HCT116 (cell line): ENCODE data around the gene SLC25A18. TPM values are rescaled to one million over a fixed set of nuclear protein-coding genes. Genes with fewer than 3 reads are reported as not detected.
"Not testable (repeated sequence)": the region's sequence is repeated elsewhere in the genome, so short reads cannot be mapped to it uniquely, and the experiment has no call there.

Experiments used
- ATAC-seq: fragments of 200-7000 bp; cut with Tn5 transposase; 2 replicates; pipeline ENCODE4 v1.9.1; 2020; ENCODE audit warnings: mild to moderate bottlenecking, moderate library complexity
- BruUV-seq: library from RNA; stranded (reverse); fragments of 400-500 nt; replicated peaks from 2 replicates; lab custom pipeline; 2021; lab: Mats Ljungman, UMichigan
- CTCF ChIA-PET: fragments of 300-600 bp; sonication (Branson Sonifier 250); formaldehyde crosslinking; loops from one replicate; lab custom pipeline; 2021; ENCODE audit warnings: antibody characterized with exemption; lab: Charles Lee
- POLR2A ChIA-PET: fragments of 300-600, 350-600 bp; sonication (Branson Sonifier 250); formaldehyde crosslinking; loops from one replicate; lab custom pipeline; 2021; ENCODE audit warnings: antibody characterized with exemption; lab: Charles Lee
- RAD21 ChIA-PET, 2 experiments: fragments of 300-600 bp; sonication (Branson Sonifier 250); formaldehyde crosslinking; loops; one replicate each; lab custom pipeline; 2023; ENCODE audit warnings: low total read pairs in 2 of 2; ENCODE audit not compliant: uncharacterized antibody in 2 of 2, unreplicated experiment in 2 of 2, low non-redundant PET in 1 of 2; lab: Charles Lee
- DNase-seq: peaks from one replicate; pipeline ENCODE4 v3.0.0-alpha.2; 2010; ENCODE audit warnings: low read depth, low spot score
- H2AFZ ChIP-seq: fragments of 200-600 bp; shearing (Covaris generic), sonication (generic); 2 replicates; pipeline ENCODE4 v1.6.1; 2017; ENCODE audit warnings: low read depth, mixed run types, mixed read lengths, antibody characterized with exemption, low read length; ENCODE audit not compliant: poor library complexity, severe bottlenecking
- H3K27ac ChIP-seq: 2 replicates; pipeline ENCODE4 v1.5.1; 2012; ENCODE audit warnings: low read depth, low read length
- H3K27me3 ChIP-seq: fragments of 200-600 bp; sonication (generic); 2 replicates; pipeline ENCODE4 v1.6.1; 2016; ENCODE audit warnings: mixed run types, low read length, mixed read lengths; ENCODE audit not compliant: insufficient read depth
- H3K36me3 ChIP-seq, 2 experiments: fragments of 200-500 bp in 1 of 2; fragments of 200-600 bp in 1 of 2; sonication (Bioruptor generic) in 1 of 2; sonication (generic) in 1 of 2; 2 replicates each; pipeline versions ENCODE4 v1.5.1 to v1.6.1; 2014 to 2016; ENCODE audit warnings: low read length in 2 of 2, inconsistent platforms in 1 of 2, mixed read lengths in 1 of 2, mixed run types in 1 of 2; ENCODE audit not compliant: insufficient read depth in 2 of 2, control insufficient read depth in 1 of 2
- H3K4me1 ChIP-seq, 2 experiments: fragments of 200-600 bp in 1 of 2; sonication (generic) in 1 of 2; 2 replicates each; pipeline versions ENCODE4 v1.5.1 to v1.6.1; 2012 to 2017; ENCODE audit warnings: low read length in 2 of 2, inconsistent platforms in 1 of 2, mild to moderate bottlenecking in 1 of 2, mixed read lengths in 1 of 2, mixed run types in 1 of 2, moderate library complexity in 1 of 2; ENCODE audit not compliant: insufficient read depth in 2 of 2, control insufficient read depth in 1 of 2
- H3K4me2 ChIP-seq: fragments of 200-600 bp; sonication (generic); 2 replicates; pipeline ENCODE4 v1.6.1; 2017; ENCODE audit warnings: mixed run types, low read length, mixed read lengths
- H3K4me3 ChIP-seq, 2 experiments: fragments of 200-600 bp in 1 of 2; sonication (generic) in 1 of 2; replicated peaks in 1 of 2; 2 replicates each; pipeline ENCODE4 v1.5.1; 2011 to 2016; ENCODE audit warnings: low read length in 2 of 2, control low read depth in 1 of 2, low read depth in 1 of 2, mild to moderate bottlenecking in 1 of 2, mixed read lengths in 1 of 2, mixed run types in 1 of 2
- H3K79me2 ChIP-seq: fragments of 200-600 bp; sonication (generic); 2 replicates; pipeline ENCODE4 v1.6.1; 2017; ENCODE audit warnings: mild to moderate bottlenecking, mixed run types, low read length, moderate library complexity, mixed read lengths; ENCODE audit not compliant: insufficient read depth
- H3K9ac ChIP-seq: fragments of 200-600 bp; sonication (generic); 2 replicates; pipeline ENCODE4 v1.6.1; 2016; ENCODE audit warnings: low read length, mixed read lengths
- H3K9me2 ChIP-seq: fragments of 200-600 bp; sonication (generic), shearing (Covaris generic); 2 replicates; pipeline ENCODE4 v1.6.1; 2017; ENCODE audit warnings: mixed run types, mild to moderate bottlenecking, moderate library complexity; ENCODE audit not compliant: insufficient read depth
- H3K9me3 ChIP-seq, 2 experiments: fragments of 200-500 bp in 1 of 2; fragments of 200-600 bp in 1 of 2; sonication (Bioruptor generic) in 1 of 2; sonication (generic) in 1 of 2; 2 replicates each; pipeline ENCODE4 v1.6.1; 2014 to 2017; ENCODE audit warnings: low read length in 2 of 2, mixed read lengths in 2 of 2, inconsistent platforms in 1 of 2, low read depth in 1 of 2, mild to moderate bottlenecking in 1 of 2, mixed run types in 1 of 2, moderate library complexity in 1 of 2; ENCODE audit not compliant: control insufficient read depth in 1 of 2, insufficient read depth in 1 of 2
- H4K20me1 ChIP-seq: fragments of 200-600 bp; sonication (generic), shearing (Covaris generic); 2 replicates; pipeline ENCODE4 v1.6.1; 2017; ENCODE audit warnings: mixed run types, mild to moderate bottlenecking, moderate library complexity; ENCODE audit not compliant: insufficient read depth
- CEBPB ChIP-seq: IDR thresholded peaks from 2 replicates; pipeline ENCODE4 v1.6.1; 2012; ENCODE audit warnings: low read depth
- CTCF ChIP-seq, 3 experiments: fragments of 200-600 bp in 1 of 3; sonication (generic) in 1 of 3; IDR thresholded peaks in 2 of 3; conservative IDR thresholded peaks in 1 of 3; 2 replicates each; pipeline ENCODE4 v1.5.1; 2012 to 2017; ENCODE audit warnings: low read depth in 2 of 3, low read length in 2 of 3, antibody characterized with exemption in 1 of 3, borderline replicate concordance in 1 of 3, control low read depth in 1 of 3, mild to moderate bottlenecking in 1 of 3, mixed read lengths in 1 of 3, mixed run types in 1 of 3, moderate library complexity in 1 of 3; ENCODE audit not compliant: insufficient read depth in 1 of 3
- EZH2phosphoT487 ChIP-seq: fragments of 200-600 bp; IDR thresholded peaks from 2 replicates; pipeline ENCODE4 v1.6.1; 2018; ENCODE audit warnings: antibody characterized with exemption, borderline replicate concordance
- JUND ChIP-seq: IDR thresholded peaks from 2 replicates; pipeline ENCODE4 v1.6.1; 2012
- SP1 ChIP-seq: IDR thresholded peaks from 2 replicates; pipeline ENCODE4 v1.6.1; 2012; ENCODE audit warnings: low read depth
- SRF ChIP-seq: IDR thresholded peaks from 2 replicates; pipeline ENCODE4 v1.6.1; 2012; ENCODE audit warnings: low read depth
- intact Hi-C: fragments of 100-400 bp; cut with micrococcal nuclease; formaldehyde crosslinking; loops from 2 replicates; pipeline ENCODE4 v1.10.0; 2022
- total RNA-seq: library from RNA; stranded (reverse); gene quantifications from one replicate; pipeline ENCODE4 v1.2.1, GENCODE V29; 2021; ENCODE audit not compliant: unreplicated experiment
- TF ChIP-seq, protein P1 (sequence below): IDR thresholded peaks from 2 replicates; pipeline ENCODE4 v1.6.1; 2012
- TF ChIP-seq, protein P2 (sequence below): IDR thresholded peaks from 2 replicates; pipeline ENCODE4 v1.6.1; 2011; ENCODE audit warnings: mild to moderate bottlenecking, low read length, moderate library complexity; ENCODE audit not compliant: insufficient replicate concordance; ENCODE audit errors: extremely low read depth

The SLC25A18 gene
- total RNA-seq, 1 experiment from 2014 or later, result not detected

- H3K36me3 ChIP-seq, result no peaks in the 10 kb centered on the region
- ChIA-PET RAD21 (no interaction called here), POLR2A (no interaction called here)
- peaks cover 11% of the 10 kb centered on the region for H3K79me2 ChIP-seq
- H3K4me1 ChIP-seq, result peaks cover 31 to 45% of the 10 kb centered on the region in 2 experiments
- BruUV-seq, result no TSS peak
- intact Hi-C loops, result no loop called here
- no peaks in the 10 kb centered on the region for H3K9me2 ChIP-seq
- TF ChIP-seq EZH2phosphoT487 (no peak), CEBPB (no peak), SP1 (no peak), SRF (no peak), JUND (no peak), CTCF (IDR thresholded peaks at IDR 0.05 in 2 of 3, conservative IDR thresholded peaks at IDR 0.05 in 1 of 3; ENCODE audit: borderline replicate concordance in 1 of 3, insufficient read depth in 1 of 3, low read depth in 2 of 3, low read length in 2 of 3) (no peak)
- TF ChIP-seq, protein P1, sequence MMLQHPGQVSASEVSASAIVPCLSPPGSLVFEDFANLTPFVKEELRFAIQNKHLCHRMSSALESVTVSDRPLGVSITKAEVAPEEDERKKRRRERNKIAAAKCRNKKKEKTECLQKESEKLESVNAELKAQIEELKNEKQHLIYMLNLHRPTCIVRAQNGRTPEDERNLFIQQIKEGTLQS, result no peak
- TF ChIP-seq, protein P2, sequence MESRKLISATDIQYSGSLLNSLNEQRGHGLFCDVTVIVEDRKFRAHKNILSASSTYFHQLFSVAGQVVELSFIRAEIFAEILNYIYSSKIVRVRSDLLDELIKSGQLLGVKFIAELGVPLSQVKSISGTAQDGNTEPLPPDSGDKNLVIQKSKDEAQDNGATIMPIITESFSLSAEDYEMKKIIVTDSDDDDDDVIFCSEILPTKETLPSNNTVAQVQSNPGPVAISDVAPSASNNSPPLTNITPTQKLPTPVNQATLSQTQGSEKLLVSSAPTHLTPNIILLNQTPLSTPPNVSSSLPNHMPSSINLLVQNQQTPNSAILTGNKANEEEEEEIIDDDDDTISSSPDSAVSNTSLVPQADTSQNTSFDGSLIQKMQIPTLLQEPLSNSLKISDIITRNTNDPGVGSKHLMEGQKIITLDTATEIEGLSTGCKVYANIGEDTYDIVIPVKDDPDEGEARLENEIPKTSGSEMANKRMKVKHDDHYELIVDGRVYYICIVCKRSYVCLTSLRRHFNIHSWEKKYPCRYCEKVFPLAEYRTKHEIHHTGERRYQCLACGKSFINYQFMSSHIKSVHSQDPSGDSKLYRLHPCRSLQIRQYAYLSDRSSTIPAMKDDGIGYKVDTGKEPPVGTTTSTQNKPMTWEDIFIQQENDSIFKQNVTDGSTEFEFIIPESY, result no peak
- TF ChIP-seq, all 23 proteins: peak for 0
- H3K27ac ChIP-seq, result peak overlapping the region; percentile 85; the same call in 1 of the 2 replicates
- no peaks in the 10 kb centered on the region for H3K9me3 ChIP-seq
- H3K4me2 ChIP-seq, result peak overlapping the region; percentile 75
- no peak overlapping the region for H3K9ac ChIP-seq
- H3K4me3 ChIP-seq, result no peak overlapping the region
- H4K20me1 ChIP-seq, result no peaks in the 10 kb centered on the region
- ATAC-seq (no peak), DNase-seq (no peak)
- CTCF ChIA-PET, result no interaction called here
- H2AFZ ChIP-seq, result no peak overlapping the region
- no peaks in the 10 kb centered on the region for H3K27me3 ChIP-seq
Measured at GRCh38 chr22:17634696-17635095, 71.4 kb downstream of the SLC25A18 start.

DNA sequence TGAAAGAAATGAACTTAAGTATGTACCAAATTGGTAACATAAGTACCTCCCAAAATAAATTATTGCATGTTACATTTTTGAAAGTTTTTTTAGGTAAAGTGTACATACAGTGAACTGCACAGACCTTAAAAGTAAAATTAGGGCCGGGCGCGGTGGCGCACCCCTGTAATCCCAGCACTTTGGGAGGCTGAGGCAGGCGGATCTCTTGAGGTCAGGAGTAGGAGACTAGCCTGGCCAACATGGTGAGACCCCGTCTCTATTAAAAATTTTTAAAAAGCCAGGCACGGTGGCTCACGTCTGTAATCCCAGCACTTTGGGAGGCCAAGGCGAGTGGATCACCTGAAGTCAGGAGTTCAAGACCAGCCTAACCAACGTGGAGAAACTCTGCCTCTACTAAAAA lies 73.6 kb downstream of the SLC25A18 start:
- ATAC-seq, BruUV-seq, H3K27ac ChIP-seq, H3K36me3 ChIP-seq, H2AFZ ChIP-seq, DNase-seq, H3K9ac ChIP-seq, H4K20me1 ChIP-seq, H3K4me3 ChIP-seq, H3K9me3 ChIP-seq, RAD21 ChIA-PET, H3K27me3 ChIP-seq, intact Hi-C loops, H3K9me2 ChIP-seq: not testable (repeated sequence)
- POLR2A ChIA-PET, result interaction anchor here (0.7 kb wide), 1 partner anchor 135 kb away, joined by 6 read pairs; no protein-coding TSS in a partner anchor
- H3K79me2 ChIP-seq, result peaks cover 27% of the 10 kb centered on the region
- peak overlapping the region; percentile 97; the same call in 1 of the 2 replicates for H3K4me2 ChIP-seq
- peaks cover 35 to 48% of the 10 kb centered on the region in 2 experiments for H3K4me1 ChIP-seq
- CTCF ChIA-PET, result interaction anchor here (0.7 kb wide), 1 partner anchor 105 kb away, joined by 3 read pairs; no protein-coding TSS in a partner anchor
